GM21619 (cell line): ENCODE results near the gene BCL6.

Experiments used
- ATAC-seq: cut with Tn5 transposase; IDR thresholded peaks from one replicate; pipeline ENCODE4 v1.9.1; 2021; ENCODE audit not compliant: unreplicated experiment

BCL6 gene

GRCh38 chr3:187763850-187764648 is 18.8 kb upstream of the BCL6 start:
- no peak for ATAC-seq

GRCh38 chr3:187762792-187763191 is 17.5 kb upstream of the BCL6 start:
- ATAC-seq = no peak

DNA sequence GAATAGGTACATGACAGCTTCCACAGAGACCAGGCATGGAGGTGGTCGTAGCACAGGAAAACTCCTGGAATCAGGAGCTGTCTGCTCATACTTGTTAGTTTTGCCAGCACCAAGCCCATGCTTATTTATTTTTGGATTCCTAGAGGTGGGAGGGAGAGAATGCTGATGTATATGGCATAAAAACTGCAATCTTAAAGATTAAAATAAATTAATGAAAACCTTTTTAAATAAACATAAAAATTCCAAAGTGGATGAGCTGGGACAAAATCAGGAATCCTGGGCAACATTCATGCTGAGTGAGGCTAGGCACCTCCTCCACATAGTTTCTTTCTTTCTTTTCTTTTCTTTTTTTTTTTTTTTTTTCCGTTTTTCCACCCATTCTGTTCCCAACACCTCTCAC is 14.3 kb upstream of the BCL6 start:
- no peak for ATAC-seq

GRCh38 chr3:187758318-187758955 is 13.2 kb upstream of the BCL6 start:
- no peak for ATAC-seq

DNA sequence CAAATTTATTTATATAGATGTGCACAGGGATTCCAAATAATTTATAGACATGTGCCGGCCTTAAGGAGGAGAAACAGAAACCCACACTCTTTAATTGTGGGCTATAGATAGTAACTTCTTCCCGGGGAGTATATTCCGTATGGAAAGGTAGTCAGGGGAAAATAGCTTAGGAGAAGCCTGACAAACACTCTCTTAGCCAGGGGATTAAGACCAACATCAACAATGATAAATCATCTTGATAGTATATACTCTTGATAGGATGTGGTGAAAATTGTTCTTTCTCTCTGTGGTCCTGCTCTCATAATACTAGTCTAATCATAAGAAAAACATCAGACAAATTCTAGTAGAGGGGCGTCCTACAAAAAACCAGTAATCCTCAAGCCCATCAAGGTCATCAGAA is 8.2 kb upstream of the BCL6 start:
- ATAC-seq = no peak

GRCh38 chr3:187750513-187751123 is 5.3 kb upstream of the BCL6 start:
- no peak for ATAC-seq

DNA sequence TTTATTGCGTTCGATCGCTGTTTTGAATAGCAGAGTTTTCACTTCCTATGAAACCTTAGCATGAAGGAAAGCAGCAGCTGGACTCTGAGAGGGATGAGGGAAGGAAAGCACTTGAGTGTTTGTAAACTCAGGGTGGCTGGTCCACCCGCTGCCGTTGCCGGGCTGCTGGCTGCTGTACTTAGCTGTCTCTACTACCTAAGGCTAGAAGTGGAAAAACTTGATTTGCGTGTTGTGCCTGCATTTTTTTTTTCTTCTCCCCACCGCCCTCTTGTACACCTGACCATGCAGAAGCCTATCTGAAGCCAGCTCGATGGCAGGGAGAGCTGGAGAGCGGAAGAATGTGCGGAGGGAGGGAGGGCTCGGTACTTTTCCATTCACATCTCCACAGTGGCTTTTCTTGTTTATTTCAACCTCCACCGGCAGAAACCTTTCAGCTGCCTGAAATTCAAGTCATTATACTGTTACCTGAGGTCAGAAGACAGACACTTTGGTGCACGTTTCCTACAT is 4.8 kb upstream of the BCL6 start:
- ATAC-seq = no peak

DNA sequence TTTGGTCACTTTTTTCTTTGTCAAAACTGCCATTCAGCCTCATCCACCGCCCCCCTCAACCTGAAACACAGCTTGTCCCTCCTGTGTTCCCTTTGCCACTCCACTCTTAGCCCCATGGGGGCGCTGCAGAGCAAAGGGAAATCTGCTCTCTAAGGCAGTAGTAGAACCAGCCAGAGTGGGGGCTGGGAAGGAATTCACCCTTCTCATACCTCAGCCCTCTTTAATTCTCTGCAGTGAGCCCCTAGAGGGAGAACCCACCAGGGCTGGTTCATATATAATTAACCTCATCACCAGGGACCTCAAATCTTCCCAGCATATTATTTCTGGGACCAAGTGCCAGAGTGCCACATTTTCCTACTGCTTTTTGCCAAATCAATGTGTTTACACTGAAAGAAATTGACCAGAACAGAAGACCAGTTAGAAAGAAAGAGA is 2.8 kb upstream of the BCL6 start:
- no peak for ATAC-seq

- ATAC-seq = no peak
Observed at GRCh38 chr3:187747506-187747905, 2.2 kb upstream of the BCL6 start.

GRCh38 chr3:187746442-187747281 is 1.4 kb upstream of the BCL6 start:
- ATAC-seq = no peak

DNA sequence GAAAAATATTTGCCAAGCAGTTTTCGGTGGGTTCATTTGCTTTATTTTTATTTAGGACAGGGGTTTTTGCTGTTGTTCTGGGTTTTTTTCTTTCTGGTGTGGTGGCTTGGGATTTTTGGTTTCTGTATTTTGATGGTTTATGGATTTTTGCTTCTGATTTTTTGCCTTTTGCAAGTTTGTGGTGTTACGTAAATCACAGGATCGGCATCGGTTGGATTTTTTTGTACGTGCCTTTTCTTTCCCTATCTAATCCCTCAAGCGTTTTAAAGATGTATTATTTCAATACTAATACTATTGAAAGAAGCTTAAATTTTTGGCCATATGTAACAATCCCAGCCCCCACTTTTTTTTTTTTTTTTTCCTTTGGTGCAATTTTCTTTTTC is 782 bp upstream of the BCL6 start:
- ATAC-seq = no peak

- no peak for ATAC-seq
Observed at GRCh38 chr3:187744169-187745151, 808 bp downstream of the BCL6 start.

GRCh38 chr3:187743195-187744141 is 1.8 kb downstream of the BCL6 start:
- ATAC-seq = no peak

- ATAC-seq = no peak
Observed at GRCh38 chr3:187742351-187743171, 2.7 kb downstream of the BCL6 start.

DNA sequence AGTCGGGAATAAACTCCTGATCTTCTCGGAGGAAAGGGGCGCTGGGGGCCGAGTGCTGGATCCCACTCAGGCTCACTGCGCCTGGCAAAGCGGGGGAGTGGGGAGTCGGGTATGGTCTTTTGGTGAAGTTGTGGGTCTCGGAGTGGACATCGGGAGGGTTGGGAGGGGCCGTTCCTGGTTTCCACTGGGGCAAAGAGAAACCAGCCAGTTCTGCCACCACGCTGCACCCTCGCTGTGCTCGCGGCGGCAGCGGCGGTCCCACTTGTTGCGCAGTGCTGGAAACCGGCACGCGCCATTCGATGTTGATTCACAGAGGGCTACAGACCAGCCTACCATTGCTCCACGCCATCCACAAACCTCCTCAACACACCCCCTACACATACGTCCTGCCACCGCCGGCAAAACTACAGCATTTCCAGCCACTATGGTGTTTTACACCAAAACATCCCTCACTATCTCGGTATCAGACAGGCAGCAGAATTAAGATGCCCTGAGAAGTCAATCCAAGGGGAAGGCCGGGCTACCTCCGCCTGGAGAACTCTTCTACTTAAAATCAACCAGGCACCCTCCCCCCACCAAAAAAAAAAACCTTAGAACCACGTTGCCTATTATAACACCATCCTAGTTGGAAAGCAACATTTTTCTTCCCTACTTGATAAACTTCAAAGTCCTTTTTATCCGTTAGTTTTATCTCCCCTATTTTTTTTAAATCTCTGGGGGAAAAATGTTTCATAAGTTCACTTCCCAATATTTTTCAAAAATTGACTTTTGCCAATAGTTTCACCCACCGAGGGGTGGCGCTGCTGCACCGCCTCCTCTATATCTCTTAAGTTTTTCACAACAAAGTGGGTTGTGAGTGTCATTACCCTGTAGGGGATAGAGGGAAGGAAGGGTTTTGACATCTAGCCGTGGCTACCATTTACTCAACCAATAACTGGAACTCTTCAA is 3.6 kb downstream of the BCL6 start:
- no peak for ATAC-seq

- ATAC-seq = no peak
Observed at GRCh38 chr3:187740421-187741399, 4.6 kb downstream of the BCL6 start.
